Adrenal gland (tissue), 5 donors: ENCODE measurements around the gene GLIPR1L2.

Experiments
- POLR2A ChIP-seq, 2 donors: fragments of 450-650 bp; IDR thresholded peaks; one replicate each; pipeline ENCODE4 v1.6.1; 2017; ENCODE audit warnings: antibody characterized with exemption in 2 of 2, mild to moderate bottlenecking in 2 of 2, moderate library complexity in 1 of 2
- TF ChIP-seq, protein P1 (sequence below), 6 experiments: fragments of 450-650 bp in 4 of 6; fragments of 200-600 bp in 2 of 6; sonication (generic) in 1 of 6; IDR thresholded peaks; 1 replicate in 5 of 6; 2 replicates in 1 of 6; pipeline versions ENCODE4 v1.5.1 to v1.8.0; 2016 to 2021; ENCODE audit warnings: antibody characterized with exemption in 6 of 6, mild to moderate bottlenecking in 2 of 6, moderate library complexity in 1 of 6
- donor health status: DM: no; HTN: no; CAD: no.

DNA sequence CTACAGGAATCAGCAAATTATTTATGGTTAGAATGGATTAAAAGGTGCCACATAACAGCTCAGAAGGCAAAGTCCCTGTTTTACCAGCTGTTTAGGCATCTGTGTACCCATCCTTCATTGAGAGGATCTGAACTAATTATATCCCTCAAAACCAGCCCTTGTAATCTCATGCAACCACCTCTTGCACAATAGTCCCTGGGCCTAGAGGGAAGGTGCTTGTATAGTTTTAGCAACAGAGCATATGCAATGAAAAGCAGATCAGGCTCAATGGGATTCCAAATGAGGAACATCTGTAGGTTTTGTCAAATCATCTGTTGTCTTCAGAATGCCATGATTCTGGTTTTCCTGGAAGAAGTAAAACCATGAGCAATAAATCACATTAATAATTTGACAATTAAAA lies 26.0 kb upstream of the GLIPR1L2 start:
- TF ChIP-seq, protein P1, sequence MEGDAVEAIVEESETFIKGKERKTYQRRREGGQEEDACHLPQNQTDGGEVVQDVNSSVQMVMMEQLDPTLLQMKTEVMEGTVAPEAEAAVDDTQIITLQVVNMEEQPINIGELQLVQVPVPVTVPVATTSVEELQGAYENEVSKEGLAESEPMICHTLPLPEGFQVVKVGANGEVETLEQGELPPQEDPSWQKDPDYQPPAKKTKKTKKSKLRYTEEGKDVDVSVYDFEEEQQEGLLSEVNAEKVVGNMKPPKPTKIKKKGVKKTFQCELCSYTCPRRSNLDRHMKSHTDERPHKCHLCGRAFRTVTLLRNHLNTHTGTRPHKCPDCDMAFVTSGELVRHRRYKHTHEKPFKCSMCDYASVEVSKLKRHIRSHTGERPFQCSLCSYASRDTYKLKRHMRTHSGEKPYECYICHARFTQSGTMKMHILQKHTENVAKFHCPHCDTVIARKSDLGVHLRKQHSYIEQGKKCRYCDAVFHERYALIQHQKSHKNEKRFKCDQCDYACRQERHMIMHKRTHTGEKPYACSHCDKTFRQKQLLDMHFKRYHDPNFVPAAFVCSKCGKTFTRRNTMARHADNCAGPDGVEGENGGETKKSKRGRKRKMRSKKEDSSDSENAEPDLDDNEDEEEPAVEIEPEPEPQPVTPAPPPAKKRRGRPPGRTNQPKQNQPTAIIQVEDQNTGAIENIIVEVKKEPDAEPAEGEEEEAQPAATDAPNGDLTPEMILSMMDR (IDR thresholded peaks at IDR 0.05): no peak
- TF ChIP-seq POLR2A (IDR thresholded peaks at IDR 0.05): no peak
